PFSK-1 (cell line): ENCODE measurements around the gene UTP11.

Experiments
- FOXP2 ChIP-seq: optimal IDR thresholded peaks from 2 replicates; pipeline ENCODE3; 2011; ENCODE audit warnings: borderline replicate concordance, control low read depth, inconsistent platforms; ENCODE audit not compliant: insufficient read depth; ENCODE audit errors: extremely low read length, extremely low read depth
- POLR2AphosphoS5 ChIP-seq: IDR thresholded peaks from 2 replicates; pipeline ENCODE4 v1.6.1; 2012; ENCODE audit warnings: low read depth, mild to moderate bottlenecking, control low read depth, low read length, moderate library complexity
- REST ChIP-seq, 2 experiments: IDR thresholded peaks; 2 replicates each; pipeline versions ENCODE4 v1.6.1 to v1.8.0; 2011 to 2012; ENCODE audit warnings: low read depth in 2 of 2, low read length in 2 of 2, control low read depth in 1 of 2, inconsistent platforms in 1 of 2, mild to moderate bottlenecking in 1 of 2, moderate library complexity in 1 of 2; ENCODE audit not compliant: insufficient read depth in 1 of 2
- SIN3A ChIP-seq: IDR thresholded peaks from 2 replicates; pipeline ENCODE4 v1.6.1; 2012; ENCODE audit warnings: mild to moderate bottlenecking, low read length, moderate library complexity, borderline replicate concordance; ENCODE audit not compliant: insufficient read depth
- TAF1 ChIP-seq: IDR thresholded peaks from 2 replicates; pipeline ENCODE4 v1.6.1; 2012; ENCODE audit warnings: low read length, control low read depth, borderline replicate concordance; ENCODE audit not compliant: insufficient read depth

GRCh38 chr1:38073534-38074301, 61.2 kb downstream of the UTP11 start:
- TF ChIP-seq REST (IDR thresholded peaks at IDR 0.05; ENCODE audit: insufficient read depth in 1 of 2, low read depth in 2 of 2, low read length in 2 of 2) (no peak), TAF1 (no peak), POLR2AphosphoS5 (no peak), SIN3A (no peak), FOXP2 (no peak)
